VCaP (cell line): ENCODE data around the gene PRIMA1.

ENCODE experiments used
- H3K27ac ChIP-seq: fragments of 450-650 bp; 2 replicates; pipeline ENCODE4 v1.5.1; 2017
- TF ChIP-seq, protein P1 (sequence below): fragments of 450-650 bp; conservative IDR thresholded peaks from 2 replicates; pipeline ENCODE4 v1.5.1; 2017; ENCODE audit warnings: mild to moderate bottlenecking, moderate library complexity

PRIMA1 gene

DNA sequence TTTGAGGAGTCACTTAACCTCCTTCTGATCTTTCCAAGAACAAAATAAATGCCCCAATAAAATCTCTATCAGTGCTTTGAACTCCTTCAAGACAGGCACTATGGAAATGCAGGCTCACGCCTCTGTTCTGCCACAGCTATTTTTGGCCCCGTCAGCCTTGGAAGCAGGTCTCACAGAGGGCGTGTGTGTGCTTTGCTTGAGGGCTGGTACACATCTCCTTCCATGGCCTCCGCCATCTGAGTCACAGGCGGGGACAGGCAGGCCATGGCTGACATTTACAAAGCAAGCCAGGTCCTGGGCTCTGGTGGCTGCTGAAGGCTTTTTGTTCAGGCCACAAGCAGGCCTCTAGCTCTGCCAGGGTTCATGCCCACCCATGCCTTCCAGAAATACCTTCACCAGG, 16.0 kb downstream of the PRIMA1 start:
- TF ChIP-seq, protein P1, sequence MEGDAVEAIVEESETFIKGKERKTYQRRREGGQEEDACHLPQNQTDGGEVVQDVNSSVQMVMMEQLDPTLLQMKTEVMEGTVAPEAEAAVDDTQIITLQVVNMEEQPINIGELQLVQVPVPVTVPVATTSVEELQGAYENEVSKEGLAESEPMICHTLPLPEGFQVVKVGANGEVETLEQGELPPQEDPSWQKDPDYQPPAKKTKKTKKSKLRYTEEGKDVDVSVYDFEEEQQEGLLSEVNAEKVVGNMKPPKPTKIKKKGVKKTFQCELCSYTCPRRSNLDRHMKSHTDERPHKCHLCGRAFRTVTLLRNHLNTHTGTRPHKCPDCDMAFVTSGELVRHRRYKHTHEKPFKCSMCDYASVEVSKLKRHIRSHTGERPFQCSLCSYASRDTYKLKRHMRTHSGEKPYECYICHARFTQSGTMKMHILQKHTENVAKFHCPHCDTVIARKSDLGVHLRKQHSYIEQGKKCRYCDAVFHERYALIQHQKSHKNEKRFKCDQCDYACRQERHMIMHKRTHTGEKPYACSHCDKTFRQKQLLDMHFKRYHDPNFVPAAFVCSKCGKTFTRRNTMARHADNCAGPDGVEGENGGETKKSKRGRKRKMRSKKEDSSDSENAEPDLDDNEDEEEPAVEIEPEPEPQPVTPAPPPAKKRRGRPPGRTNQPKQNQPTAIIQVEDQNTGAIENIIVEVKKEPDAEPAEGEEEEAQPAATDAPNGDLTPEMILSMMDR, result no peak
- H3K27ac ChIP-seq, result no peak overlapping the region

DNA sequence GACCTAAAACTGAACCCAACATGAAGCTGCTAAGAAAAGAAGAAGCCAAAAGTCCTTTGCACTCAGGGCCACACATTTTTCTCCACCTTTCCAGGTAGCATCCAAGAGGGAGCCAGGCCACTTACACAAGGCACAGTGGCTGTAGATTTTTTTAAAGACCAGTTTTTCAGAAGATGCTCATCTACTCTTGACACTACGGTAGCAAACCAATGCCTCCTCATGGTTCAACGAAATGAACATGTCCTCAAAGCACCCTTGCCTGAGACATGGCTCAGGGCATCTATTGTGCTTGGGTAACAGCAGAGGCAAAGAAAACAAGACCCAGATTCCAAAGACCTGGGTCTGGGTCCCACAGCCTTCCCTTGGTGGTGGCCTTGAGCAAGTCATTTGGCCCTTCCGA, 22.3 kb downstream of the PRIMA1 start:
- no peak overlapping the region for H3K27ac ChIP-seq
- TF ChIP-seq, protein P1, result no peak

DNA sequence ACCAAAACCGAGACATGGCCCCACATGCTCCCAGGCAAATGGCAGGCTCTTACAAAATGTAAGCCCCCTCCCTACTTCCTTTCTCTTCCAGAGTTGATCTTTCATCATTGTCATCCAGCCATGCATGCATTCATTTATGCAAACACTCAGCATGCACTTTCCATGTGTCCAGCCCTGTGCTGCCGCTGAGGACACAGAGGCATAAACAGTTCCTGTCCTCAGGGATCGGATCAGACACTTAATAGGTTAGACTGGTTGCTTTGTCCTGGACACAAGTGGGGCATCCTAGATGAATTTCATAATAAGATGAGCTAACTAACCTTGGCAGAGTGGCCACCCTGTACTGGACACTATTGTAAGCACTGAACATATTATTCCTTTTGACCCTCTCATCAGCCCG, 23.1 kb downstream of the PRIMA1 start:
- TF ChIP-seq, protein P1, result no peak
- H3K27ac ChIP-seq, result no peak overlapping the region

DNA sequence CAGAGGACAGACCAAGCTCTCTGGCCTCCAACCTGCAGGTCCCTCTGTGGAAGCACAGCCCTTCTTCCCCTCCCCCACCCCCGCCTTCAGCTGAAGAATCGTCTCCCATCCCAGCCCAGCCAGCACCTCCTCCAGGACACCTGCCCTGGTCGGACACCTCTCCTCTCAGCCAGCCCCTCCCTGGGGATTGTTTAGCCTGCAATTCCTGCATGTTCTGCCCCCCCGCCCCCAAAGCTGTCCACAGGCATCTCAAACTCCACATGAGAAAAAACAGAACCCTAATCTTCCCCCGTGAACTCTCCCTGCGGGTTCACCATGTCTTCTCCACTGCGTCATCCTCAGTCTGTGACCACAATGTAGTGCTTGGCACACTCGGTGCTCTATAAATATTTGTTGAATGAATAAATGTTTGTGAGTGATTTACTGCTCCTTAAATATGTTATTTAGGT, 24.1 kb downstream of the PRIMA1 start:
- TF ChIP-seq, protein P1, result no peak
- H3K27ac ChIP-seq, result no peak overlapping the region

DNA sequence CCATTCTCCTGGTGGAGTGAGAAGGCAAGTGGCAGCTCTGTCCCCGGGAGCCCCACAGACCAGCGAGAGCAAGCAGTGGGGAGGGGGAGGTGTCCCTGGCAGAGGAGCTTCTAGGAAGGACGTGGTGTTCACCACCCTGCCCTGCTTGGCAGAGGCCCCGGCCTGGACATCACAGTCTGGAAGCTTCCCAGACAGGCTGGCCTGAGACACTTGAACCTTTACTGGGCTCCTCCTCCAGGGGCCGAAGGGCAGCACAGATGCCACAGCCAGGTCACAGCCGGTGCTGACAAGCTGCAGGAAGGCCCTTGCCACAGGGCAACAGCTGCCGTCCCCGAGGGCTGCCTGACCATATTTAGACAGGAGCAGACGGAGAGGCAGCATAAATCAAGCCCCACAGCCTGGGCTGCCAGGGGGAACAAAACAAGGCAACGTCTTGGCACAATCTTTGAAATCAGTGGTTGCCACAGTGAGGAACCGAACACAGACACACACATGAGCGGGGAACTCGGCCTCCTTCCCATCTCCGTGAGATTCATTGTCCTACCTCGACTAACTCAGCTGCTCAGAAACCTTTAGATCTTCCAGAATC, 28.5 kb downstream of the PRIMA1 start:
- H3K27ac ChIP-seq, result no peak overlapping the region

DNA sequence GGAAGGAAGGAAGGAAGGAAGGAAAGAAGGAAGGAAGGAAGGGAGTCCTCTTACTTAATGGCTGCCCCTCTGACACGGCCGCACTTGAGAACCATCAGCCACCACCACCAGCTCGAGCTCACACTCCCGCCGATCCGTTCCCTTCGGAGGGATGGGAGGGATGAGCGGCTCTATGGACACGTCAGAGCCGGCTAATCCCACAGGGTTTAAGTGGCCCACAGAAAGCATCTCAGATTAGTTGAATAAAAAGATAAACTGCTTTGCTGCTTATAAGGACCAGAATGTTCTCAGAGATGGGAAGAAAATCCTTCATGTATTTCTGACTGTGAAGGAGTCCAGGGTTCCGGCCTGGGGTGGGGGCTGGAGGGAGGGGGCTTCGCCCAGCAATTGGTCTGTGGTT, 31.1 kb downstream of the PRIMA1 start:
- H3K27ac ChIP-seq, result no peak overlapping the region
- TF ChIP-seq, protein P1, result no peak

More for the DNA sequence above, 28.5 kb downstream of the PRIMA1 start:
- TF ChIP-seq, protein P1, result no peak

DNA sequence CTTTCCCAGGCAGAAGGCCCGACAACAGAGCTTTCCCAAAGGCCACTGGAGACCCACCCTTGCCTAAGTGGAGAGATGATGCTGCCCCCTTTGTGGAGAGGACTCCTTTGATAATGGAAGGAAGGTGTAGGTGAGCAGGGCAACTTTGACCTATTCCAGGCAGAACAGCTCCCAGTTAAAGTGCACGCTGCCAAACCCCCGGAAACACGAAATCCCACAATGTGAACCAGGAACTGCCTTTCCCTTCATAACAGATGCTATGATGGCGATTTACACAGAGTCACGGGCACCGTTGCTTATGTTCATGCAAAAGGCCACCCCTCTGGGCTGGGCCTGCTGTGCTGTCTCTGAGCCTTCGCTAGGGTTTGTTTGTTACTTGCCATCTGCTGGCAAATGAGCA, 34.6 kb downstream of the PRIMA1 start:
- TF ChIP-seq, protein P1, result no peak
- H3K27ac ChIP-seq, result no peak overlapping the region
